ENCODE results near the gene PIP4K2A. TPM values are rescaled to one million over a fixed set of nuclear protein-coding genes. Genes with fewer than 3 reads are reported as not detected.

PIP4K2A gene
- total RNA-seq, 1 experiment from 2014 or later = 20.2 TPM

DNA sequence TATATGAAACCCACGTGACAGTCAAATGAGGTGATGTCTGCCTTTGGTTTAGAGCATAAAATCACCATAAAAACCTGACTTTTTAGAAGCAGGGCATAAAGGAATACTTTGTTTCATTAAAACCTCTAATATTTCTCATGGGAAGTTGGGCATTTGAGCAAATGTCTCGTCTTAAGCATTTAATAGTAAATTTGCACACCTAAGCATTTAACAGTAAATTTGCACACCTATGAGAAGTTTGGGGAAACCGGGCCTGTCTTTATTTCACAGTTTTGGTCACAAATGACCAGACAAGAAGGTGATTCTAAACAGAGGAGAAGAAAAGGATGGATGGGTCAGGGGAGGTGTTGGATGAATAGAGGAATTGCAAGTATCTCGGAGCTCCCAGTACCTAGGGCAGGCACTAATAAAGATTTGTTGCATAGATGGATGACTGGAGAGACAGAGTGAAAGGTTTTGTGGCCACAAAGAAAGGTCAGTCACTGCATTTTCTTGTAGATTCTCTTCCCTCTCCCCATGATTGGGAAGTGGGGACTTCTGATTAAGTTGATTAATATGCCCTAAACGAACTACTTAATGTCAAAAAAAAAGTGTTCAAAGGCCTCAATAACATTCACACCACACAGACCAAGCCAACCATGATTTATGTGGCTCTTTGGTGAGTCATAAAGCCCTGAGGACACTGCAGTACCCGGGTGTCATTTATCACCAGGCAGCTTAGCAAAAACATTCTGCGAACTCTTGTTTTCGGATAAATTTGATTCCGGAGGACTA, 210.9 kb downstream of the PIP4K2A start:
- H3K9me2 ChIP-seq (replicated peaks; ENCODE audit: low read length) = no peaks in the 10 kb centered on the region
- H3K9ac ChIP-seq (ENCODE audit: low read length) = no peak overlapping the region
- ChIA-PET POLR2A (ENCODE audit: unreplicated experiment) (no interaction called here), CTCF (no interaction called here)
- no peaks in the 10 kb centered on the region for H3K36me3 ChIP-seq (ENCODE audit: low read depth, low read length)
- no peaks in the 10 kb centered on the region for H4K20me1 ChIP-seq (ENCODE audit: low read length)
- H3K27me3 ChIP-seq (ENCODE audit: low read length) = no peaks in the 10 kb centered on the region
- peak; percentile 60 for DNase-seq
- TF ChIP-seq, protein P1, sequence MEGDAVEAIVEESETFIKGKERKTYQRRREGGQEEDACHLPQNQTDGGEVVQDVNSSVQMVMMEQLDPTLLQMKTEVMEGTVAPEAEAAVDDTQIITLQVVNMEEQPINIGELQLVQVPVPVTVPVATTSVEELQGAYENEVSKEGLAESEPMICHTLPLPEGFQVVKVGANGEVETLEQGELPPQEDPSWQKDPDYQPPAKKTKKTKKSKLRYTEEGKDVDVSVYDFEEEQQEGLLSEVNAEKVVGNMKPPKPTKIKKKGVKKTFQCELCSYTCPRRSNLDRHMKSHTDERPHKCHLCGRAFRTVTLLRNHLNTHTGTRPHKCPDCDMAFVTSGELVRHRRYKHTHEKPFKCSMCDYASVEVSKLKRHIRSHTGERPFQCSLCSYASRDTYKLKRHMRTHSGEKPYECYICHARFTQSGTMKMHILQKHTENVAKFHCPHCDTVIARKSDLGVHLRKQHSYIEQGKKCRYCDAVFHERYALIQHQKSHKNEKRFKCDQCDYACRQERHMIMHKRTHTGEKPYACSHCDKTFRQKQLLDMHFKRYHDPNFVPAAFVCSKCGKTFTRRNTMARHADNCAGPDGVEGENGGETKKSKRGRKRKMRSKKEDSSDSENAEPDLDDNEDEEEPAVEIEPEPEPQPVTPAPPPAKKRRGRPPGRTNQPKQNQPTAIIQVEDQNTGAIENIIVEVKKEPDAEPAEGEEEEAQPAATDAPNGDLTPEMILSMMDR (conservative IDR thresholded peaks at IDR 0.05; ENCODE audit: low read depth, low read length) = no peak
- no peak for TF ChIP-seq EZH2 (IDR thresholded peaks at IDR 0.05; ENCODE audit: low read length, unreplicated experiment)
- TF ChIP-seq EZH2phosphoT487 (IDR thresholded peaks at IDR 0.05; ENCODE audit: borderline replicate concordance, low read length) = no peak
- no TSS peak for BruUV-seq (replicated peaks)
- H3F3A ChIP-seq (ENCODE audit: low read length, unreplicated experiment) = no peaks in the 10 kb centered on the region
- H3K27ac ChIP-seq (ENCODE audit: low read length) = no peak overlapping the region
- H2AFZ ChIP-seq (ENCODE audit: low read length) = no peak overlapping the region
- no peak overlapping the region for H3K4me3 ChIP-seq (ENCODE audit: low read length)
- H3K9me3 ChIP-seq (ENCODE audit: low read length) = no peaks in the 10 kb centered on the region
- intact Hi-C loops (cut with micrococcal nuclease) = no loop called here
- no peak for ATAC-seq
- H3K4me1 ChIP-seq (ENCODE audit: insufficient read depth, low read length) = no peaks in the 10 kb centered on the region
- H3K4me2 ChIP-seq (ENCODE audit: low read length) = no peak overlapping the region
- no peaks in the 10 kb centered on the region for H3K79me2 ChIP-seq (ENCODE audit: low read length)

DNA sequence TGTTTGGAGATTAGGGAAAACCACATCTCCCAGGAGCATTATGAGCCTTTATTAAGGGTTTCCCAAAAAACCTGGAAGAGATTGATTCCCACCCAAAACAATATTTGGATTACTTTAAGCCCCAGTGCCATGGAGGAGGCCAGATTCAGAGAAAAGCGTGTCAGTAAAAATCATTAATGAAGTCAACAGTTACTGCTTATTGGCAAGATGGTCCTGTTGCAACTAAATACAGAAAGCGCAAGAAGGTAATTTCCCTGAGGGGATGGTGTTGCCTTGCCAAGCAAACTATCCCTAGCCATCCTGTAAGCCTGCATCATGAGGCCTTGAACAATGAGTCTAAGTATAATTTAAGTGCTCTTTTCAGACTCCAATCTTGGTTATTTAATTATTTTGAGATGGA, 212.5 kb downstream of the PIP4K2A start:
- Histone ChIP-seq H3K9ac (ENCODE audit: low read length) (no peak overlapping the region), H3K9me3 (ENCODE audit: low read length) (no peaks in the 10 kb centered on the region), H4K20me1 (ENCODE audit: low read length) (no peaks in the 10 kb centered on the region), H3F3A (ENCODE audit: low read length, unreplicated experiment) (no peaks in the 10 kb centered on the region), H3K79me2 (ENCODE audit: low read length) (no peaks in the 10 kb centered on the region), H3K4me1 (ENCODE audit: insufficient read depth, low read length) (no peaks in the 10 kb centered on the region), H3K27me3 (ENCODE audit: low read length) (no peaks in the 10 kb centered on the region), H3K27ac (ENCODE audit: low read length) (no peak overlapping the region), H2AFZ (ENCODE audit: low read length) (no peak overlapping the region), H3K9me2 (replicated peaks; ENCODE audit: low read length) (no peaks in the 10 kb centered on the region), H3K4me3 (ENCODE audit: low read length) (no peak overlapping the region), H3K4me2 (ENCODE audit: low read length) (no peak overlapping the region), H3K36me3 (ENCODE audit: low read depth, low read length) (no peaks in the 10 kb centered on the region)
- TF ChIP-seq EZH2 (IDR thresholded peaks at IDR 0.05; ENCODE audit: low read length, unreplicated experiment) = no peak
- TF ChIP-seq, protein P1 (conservative IDR thresholded peaks at IDR 0.05; ENCODE audit: low read depth, low read length) = no peak
- TF ChIP-seq EZH2phosphoT487 (IDR thresholded peaks at IDR 0.05; ENCODE audit: borderline replicate concordance, low read length) = no peak
- intact Hi-C loops (cut with micrococcal nuclease) = no loop called here
- CTCF ChIA-PET = no interaction called here
- no peak for DNase-seq
- ATAC-seq = no peak
- POLR2A ChIA-PET (ENCODE audit: unreplicated experiment) = no interaction called here
- BruUV-seq (replicated peaks) = no TSS peak

- no peaks in the 10 kb centered on the region for H3K9me2 ChIP-seq (replicated peaks; ENCODE audit: low read length)
- H3K9ac ChIP-seq (ENCODE audit: low read length) = no peak overlapping the region
- no TSS peak for BruUV-seq (replicated peaks)
- no peaks in the 10 kb centered on the region for H3K79me2 ChIP-seq (ENCODE audit: low read length)
- ChIA-PET POLR2A (ENCODE audit: unreplicated experiment) (no interaction called here), CTCF (interaction anchor here (0.6 kb wide), 1 partner anchor 161 kb away, joined by 3 read pairs; no protein-coding TSS in a partner anchor)
- H3K27me3 ChIP-seq (ENCODE audit: low read length) = no peaks in the 10 kb centered on the region
- intact Hi-C loops (cut with micrococcal nuclease) = no loop called here
- no peak overlapping the region for H3K4me3 ChIP-seq (ENCODE audit: low read length)
- H2AFZ ChIP-seq (ENCODE audit: low read length) = no peak overlapping the region
- ATAC-seq (no peak), DNase-seq (no peak)
- no peaks in the 10 kb centered on the region for H4K20me1 ChIP-seq (ENCODE audit: low read length)
- no peak overlapping the region for H3K4me2 ChIP-seq (ENCODE audit: low read length)
- H3K9me3 ChIP-seq (ENCODE audit: low read length) = no peaks in the 10 kb centered on the region
- TF ChIP-seq EZH2phosphoT487 (IDR thresholded peaks at IDR 0.05; ENCODE audit: borderline replicate concordance, low read length) (no peak), EZH2 (IDR thresholded peaks at IDR 0.05; ENCODE audit: low read length, unreplicated experiment) (no peak)
- TF ChIP-seq, protein P1 (conservative IDR thresholded peaks at IDR 0.05; ENCODE audit: low read depth, low read length) = no peak
- H3K36me3 ChIP-seq (ENCODE audit: low read depth, low read length) = no peaks in the 10 kb centered on the region
- H3K4me1 ChIP-seq (ENCODE audit: insufficient read depth, low read length) = no peaks in the 10 kb centered on the region
- H3F3A ChIP-seq (ENCODE audit: low read length, unreplicated experiment) = no peaks in the 10 kb centered on the region
- H3K27ac ChIP-seq (ENCODE audit: low read length) = no peak overlapping the region
These were observed 213.0 kb downstream of the PIP4K2A start for GRCh38 chr10:22501413-22501812.

Data from PC-3 (cell line).